GM21447 (cell line): ENCODE results near the gene TRPM7.
"Not testable (repeated sequence)": the region's sequence is repeated elsewhere in the genome, so short reads cannot be mapped to it uniquely, and the experiment has no call there.

Experiments
- ATAC-seq: cut with Tn5 transposase; IDR thresholded peaks from one replicate; pipeline ENCODE4 v1.9.1; 2021; ENCODE audit not compliant: unreplicated experiment

Gene TRPM7

GRCh38 chr15:50670115-50670514 is 16.5 kb downstream of the TRPM7 start:
- ATAC-seq: no peak

DNA sequence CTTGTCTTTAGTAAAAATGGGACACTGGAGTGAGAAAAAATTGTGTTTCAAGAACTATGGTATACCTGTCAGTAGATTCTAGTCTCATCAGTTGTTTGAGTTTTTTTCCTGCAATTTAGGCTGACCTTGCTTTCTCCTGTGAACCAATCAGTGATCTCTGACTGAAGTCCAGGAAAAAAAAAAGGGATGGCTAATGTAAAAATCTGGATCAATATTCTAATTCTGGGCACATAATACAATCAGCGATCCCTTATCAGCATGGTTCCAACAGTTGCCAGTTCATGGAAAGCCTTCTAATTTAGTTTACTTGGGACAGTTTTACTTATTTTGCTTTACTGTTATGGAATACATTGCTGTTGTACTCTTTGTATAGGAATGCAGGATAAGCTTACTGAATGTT is 17.0 kb downstream of the TRPM7 start:
- ATAC-seq: no peak

- no peak for ATAC-seq
Observed at GRCh38 chr15:50665938-50666337, 20.7 kb downstream of the TRPM7 start.

DNA sequence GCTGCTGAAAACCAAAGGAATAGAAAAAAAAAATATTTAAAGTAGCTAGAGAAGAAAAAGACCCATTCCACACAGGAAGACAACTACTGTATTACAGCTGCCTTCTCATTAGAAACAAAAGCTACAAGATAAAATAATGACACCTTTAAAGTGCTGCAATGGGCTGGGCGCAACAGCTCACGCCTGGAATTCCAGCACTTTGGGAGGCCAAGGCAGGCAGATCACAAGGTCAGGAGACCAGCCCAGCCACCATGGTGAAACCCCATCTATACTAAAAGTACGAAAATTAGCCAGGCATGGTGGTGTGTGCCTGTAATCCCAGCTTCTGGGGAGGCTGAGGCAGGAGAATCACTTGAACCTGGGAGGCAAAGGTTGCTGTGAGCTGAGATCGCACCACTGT is 31.0 kb downstream of the TRPM7 start:
- no peak for ATAC-seq

- ATAC-seq: no peak
Observed at GRCh38 chr15:50653156-50653743, 33.3 kb downstream of the TRPM7 start.

DNA sequence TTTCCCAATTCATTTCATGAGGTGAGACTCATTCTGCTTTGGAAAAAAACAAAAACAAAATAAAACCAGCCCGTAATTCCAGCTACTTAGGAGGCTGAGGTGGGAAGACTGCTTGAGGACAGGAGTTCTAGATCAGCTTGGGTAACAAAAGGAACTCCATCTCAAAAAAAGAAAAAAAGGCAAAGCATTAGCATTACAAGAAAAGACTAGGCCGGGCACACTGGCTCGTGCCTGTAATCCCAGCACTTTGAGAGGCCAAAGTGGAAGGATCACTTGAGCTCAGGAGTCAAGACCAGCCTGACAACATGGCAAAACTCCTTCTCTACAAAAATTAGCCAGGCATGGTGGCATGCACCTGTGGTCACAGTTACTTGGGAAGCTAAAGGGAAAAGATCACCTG is 33.9 kb downstream of the TRPM7 start:
- no peak for ATAC-seq

DNA sequence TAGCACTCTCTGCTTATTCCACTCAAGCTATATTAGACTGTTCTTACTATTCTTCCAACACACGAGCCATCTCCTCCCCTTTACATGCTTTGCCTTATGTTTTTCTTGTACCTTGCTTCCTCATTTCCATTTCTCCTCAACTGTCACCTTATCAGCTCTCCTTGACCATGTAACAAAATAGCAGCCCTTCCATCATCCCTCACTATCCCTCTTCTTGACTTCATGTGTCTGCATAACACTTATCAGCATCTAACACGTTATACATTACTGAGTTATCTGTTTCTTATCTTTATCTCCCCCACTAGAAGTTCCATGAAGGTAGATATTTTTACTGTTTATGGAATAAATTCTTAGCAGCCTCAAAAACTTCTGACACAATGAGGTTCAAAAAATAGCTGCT is 45.3 kb downstream of the TRPM7 start:
- ATAC-seq: no peak

DNA sequence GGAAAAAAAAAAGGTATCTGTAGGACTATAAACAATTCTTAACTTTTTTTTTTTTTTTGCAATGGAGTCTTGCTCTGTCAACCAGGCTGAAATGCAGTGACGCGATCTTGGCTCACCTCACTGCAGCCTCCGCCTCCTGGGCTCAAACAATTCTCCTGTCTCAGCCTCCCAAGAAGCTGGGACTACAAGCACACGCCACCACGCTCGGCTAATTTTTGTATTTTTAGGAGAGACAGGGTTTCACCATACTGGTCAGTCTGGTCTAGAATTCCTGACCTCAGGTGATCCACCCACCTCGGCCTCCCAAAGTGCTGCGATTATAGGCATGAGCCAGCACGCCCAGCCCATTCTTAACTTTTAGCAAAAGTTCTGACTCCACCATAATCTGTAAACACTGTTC is 50.5 kb downstream of the TRPM7 start:
- ATAC-seq: no peak

DNA sequence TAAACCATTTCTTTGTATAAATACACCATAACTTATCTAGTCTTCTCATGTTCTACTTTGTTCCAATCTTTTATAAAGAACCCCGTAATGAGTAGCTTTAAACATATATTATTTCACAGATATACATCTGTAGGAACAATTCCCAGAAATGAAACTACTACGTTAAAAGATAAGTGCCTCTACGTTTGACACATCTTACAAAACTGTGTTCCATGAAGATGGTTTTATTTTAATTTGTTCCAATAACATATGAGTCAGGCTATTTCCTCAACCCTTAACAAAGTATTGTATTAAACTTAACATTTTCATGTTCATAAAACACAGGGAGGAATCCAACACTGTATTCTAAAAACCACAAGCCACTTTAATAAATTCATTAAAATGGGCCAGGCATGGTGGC is 52.9 kb downstream of the TRPM7 start:
- no peak for ATAC-seq

DNA sequence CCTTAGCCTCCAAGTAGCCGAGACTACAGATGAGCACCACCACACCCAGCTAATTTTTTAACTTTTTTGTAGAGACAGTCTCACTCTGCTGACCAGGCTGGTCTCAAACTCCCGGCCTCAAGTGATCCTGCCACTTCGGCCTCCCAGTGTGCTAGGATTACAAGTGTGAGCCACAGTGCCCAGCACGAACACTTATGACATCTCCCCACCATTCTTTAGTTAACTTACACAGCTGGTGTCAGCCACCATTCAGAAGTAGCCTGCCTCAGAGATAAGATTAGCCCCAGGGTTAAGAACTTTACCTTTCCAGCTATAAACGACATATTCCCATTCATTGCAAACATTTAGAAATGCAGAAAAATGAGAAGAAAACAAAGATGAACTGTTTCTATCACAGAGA is 58.2 kb downstream of the TRPM7 start:
- ATAC-seq: no peak

DNA sequence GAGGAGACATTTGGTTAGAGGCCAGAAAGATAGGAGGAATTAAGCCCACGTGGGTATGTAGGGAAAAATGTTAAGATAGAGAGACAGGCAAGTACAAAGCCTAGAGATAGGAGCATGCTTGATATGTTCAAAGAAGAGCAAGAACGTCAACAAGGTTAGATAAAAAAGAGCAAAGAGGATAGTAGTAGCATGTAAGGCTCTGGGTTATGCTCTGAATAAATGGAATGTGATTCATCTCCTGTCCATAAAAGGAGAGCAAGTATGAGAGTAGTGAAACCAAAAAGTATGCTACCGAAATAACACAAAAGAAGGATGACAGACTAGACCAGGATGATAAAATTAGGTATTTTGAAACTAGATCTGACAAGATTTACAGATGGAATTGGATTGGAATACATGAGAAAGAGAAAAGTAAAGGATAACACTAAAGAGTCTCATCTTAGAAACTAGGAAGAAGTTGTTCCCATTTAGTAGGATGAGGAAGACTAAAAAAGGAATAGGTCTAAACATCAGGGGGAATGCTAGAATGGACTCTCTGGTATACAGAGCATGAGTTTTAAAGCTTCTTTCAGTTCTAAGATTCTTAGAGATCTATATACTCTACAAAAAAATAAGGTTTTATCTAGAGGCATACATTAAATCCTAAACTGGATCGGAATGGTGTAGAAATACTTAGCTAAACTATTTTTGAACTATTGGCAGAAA is 59.1 kb downstream of the TRPM7 start:
- ATAC-seq: no peak

- ATAC-seq: no peak
Observed at GRCh38 chr15:50624616-50625168, 61.9 kb downstream of the TRPM7 start.

DNA sequence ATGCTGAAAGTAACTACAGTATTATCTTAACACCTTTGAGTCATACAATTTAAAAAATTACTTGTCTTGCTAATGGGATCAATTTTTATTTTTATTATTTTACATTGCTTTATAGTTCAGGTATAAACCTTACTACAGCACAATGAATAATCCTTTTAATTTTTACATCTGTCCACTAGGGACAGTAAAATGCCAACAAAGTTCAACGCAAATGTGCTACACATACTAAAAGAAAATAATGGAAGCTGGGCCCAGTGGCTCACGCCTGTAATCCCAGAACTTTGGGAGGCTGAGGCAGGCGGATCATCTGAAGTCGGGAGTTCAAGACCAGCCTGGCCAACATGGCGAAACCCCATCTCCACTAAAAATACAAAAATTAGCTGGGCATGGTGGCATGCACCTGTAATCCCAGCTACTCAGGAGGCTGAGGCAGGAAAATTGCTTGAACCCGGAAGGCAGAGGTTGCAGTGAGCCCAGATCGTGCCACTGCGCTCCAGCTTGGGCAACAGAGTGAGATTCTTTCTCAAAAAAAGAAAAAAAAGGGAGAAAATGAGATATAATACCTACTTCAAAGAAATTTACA is 64.1 kb downstream of the TRPM7 start:
- not testable (repeated sequence) for ATAC-seq

DNA sequence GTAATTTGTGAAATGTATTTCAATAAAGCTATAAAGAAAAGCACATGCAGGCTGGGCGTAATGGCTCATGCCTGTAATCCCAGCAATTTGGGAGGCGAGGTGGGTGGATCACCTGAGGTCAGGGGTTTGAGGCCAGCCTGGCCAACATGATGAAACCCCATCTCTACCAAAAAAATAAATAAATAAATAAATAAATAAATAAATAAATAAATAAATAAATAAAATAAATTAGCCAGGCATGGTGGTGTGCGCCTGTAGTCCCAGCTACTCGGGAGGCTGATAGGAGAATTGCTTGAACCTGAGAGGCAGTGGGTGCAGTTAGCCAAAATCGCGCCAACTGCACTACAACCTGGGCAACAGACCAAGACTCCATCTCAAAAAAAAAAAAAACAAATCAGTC is 69.6 kb downstream of the TRPM7 start:
- ATAC-seq: not testable (repeated sequence)

- not testable (repeated sequence) for ATAC-seq
Observed at GRCh38 chr15:50616554-50616953, 70.0 kb downstream of the TRPM7 start.

GRCh38 chr15:50613600-50613999 is 73.0 kb downstream of the TRPM7 start:
- no peak for ATAC-seq

DNA sequence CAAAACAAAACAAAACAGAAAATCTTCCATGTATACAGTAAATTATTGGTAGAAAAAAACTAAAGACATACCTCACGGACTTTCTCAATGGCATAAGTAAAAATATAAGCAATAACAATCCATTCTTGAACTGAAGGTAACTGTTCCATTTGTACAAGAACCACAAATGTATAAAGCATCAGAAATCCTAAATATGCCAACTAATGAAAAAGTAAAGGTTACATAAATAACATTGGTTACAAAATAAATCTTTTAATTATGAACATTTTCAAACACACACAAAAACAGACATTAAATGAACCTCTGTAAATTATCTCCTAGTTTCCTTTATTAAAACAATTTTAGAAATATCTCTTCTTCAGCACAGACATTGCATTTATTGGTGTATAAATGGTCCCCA is 79.5 kb downstream of the TRPM7 start:
- ATAC-seq: no peak

- no peak for ATAC-seq
Observed at GRCh38 chr15:50605462-50605861, 81.1 kb downstream of the TRPM7 start.

DNA sequence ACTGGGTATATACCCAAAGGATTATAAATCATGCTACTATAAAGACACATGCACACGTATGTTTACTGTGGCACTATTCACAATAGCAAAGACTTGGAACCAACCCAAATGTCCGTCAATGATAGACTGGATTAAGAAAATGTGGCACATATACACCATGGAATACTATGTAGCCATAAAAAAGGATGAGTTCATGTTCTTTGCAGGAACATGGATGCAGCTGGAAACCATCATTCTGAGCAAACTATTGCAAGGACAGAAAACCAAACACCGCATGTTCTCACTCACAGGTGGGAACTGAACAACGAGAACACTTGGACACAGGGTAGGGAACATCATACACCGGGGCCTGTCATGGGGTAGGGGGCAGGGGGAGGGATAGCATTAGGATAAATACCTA is 84.6 kb downstream of the TRPM7 start:
- ATAC-seq: not testable (repeated sequence)

- no peak for ATAC-seq
Observed at GRCh38 chr15:50594311-50594710, 92.3 kb downstream of the TRPM7 start.

DNA sequence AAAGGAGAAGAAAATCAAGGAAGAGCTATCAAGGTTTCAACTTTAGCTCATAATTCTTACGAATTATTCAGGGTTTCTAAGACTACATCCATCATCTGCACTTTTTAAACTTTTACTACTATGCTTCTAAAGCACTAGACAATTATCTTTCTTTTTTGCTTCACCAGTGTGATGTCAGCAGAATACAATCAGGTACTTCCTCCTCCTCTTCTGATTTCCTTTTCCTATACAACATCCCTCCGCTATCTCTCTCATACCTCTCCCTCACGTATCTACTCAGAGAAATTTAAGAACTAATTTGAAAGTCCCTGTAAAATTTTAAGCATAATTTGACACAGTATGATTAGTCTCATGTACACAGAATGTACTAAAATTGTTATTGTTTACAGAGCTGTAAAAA is 92.8 kb downstream of the TRPM7 start:
- ATAC-seq: no peak

- ATAC-seq: no peak
Observed at GRCh38 chr15:50590288-50590687, 96.3 kb downstream of the TRPM7 start.
